Neural cell (in vitro differentiated cells): ENCODE results near the gene CTDSPL. TPM values are rescaled to one million over a fixed set of nuclear protein-coding genes. Genes with fewer than 3 reads are reported as not detected.

Experiments
- H2AFZ ChIP-seq: fragments of 200-600, 300-800 bp; sonication (generic), shearing (Covaris generic); 2 replicates; pipeline ENCODE4 v1.6.0; 2014; ENCODE audit warnings: low read depth, mild to moderate bottlenecking, antibody characterized with exemption, low read length, moderate library complexity
- H3F3A ChIP-seq: fragments of 200-600 bp; shearing (Covaris generic); 2 replicates; pipeline ENCODE4 v1.6.1; 2016; ENCODE audit warnings: mild to moderate bottlenecking, moderate library complexity, mixed read lengths, antibody characterized with exemption, low read length; ENCODE audit not compliant: insufficient read depth, poor library complexity, severe bottlenecking
- H3K27ac ChIP-seq: fragments of 200-600, 300-800 bp; sonication (generic), shearing (Covaris generic); 2 replicates; pipeline ENCODE4 v1.5.1; 2014; ENCODE audit warnings: mild to moderate bottlenecking, low read length, moderate library complexity
- H3K27me3 ChIP-seq: fragments of 300-800, 200-600 bp; sonication (generic), shearing (Covaris generic); 2 replicates; pipeline ENCODE4 v1.6.0; 2014; ENCODE audit warnings: mild to moderate bottlenecking, low read depth, low read length, moderate library complexity; ENCODE audit not compliant: insufficient read depth
- H3K36me3 ChIP-seq: fragments of 300-800, 200-600 bp; sonication (generic), shearing (Covaris generic); 2 replicates; pipeline ENCODE4 v1.5.1; 2014; ENCODE audit warnings: mild to moderate bottlenecking, antibody characterized with exemption, low read length, moderate library complexity; ENCODE audit not compliant: insufficient read depth
- H3K4me2 ChIP-seq: fragments of 300-800, 200-600 bp; sonication (generic), shearing (Covaris generic); 2 replicates; pipeline ENCODE4 v1.6.0; 2014; ENCODE audit warnings: mild to moderate bottlenecking, low read length
- H3K4me3 ChIP-seq: fragments of 300-800, 200-600 bp; sonication (generic), shearing (Covaris generic); 2 replicates; pipeline ENCODE4 v1.5.1; 2014; ENCODE audit warnings: mild to moderate bottlenecking, low read length, moderate library complexity
- H3K79me2 ChIP-seq: fragments of 200-600 bp; shearing (Covaris generic); replicated peaks from 2 replicates; pipeline ENCODE4 v1.6.0; 2014; ENCODE audit warnings: mild to moderate bottlenecking, low read length, moderate library complexity; ENCODE audit not compliant: insufficient read depth
- H3K9ac ChIP-seq: fragments of 300-800, 200-600 bp; sonication (generic), shearing (Covaris generic); 2 replicates; pipeline ENCODE4 v1.6.1; 2016; ENCODE audit warnings: mild to moderate bottlenecking, low read length, mixed read lengths
- H3K9me2 ChIP-seq: fragments of 200-600 bp; shearing (Covaris generic); 2 replicates; pipeline ENCODE4 v1.6.1; 2016; ENCODE audit warnings: mild to moderate bottlenecking, low read length, mixed read lengths; ENCODE audit not compliant: insufficient read depth
- H3K9me3 ChIP-seq: fragments of 200-600, 300-800 bp; sonication (generic), shearing (Covaris generic); 2 replicates; pipeline ENCODE4 v1.6.1; 2016; ENCODE audit warnings: mild to moderate bottlenecking, mixed run types, low read length, moderate library complexity, mixed read lengths
- H4K20me1 ChIP-seq: fragments of 200-600 bp; shearing (Covaris generic); 2 replicates; pipeline ENCODE4 v1.6.1; 2016; ENCODE audit warnings: mild to moderate bottlenecking, mixed run types; ENCODE audit not compliant: insufficient read depth
- CTCF ChIP-seq: fragments of 450-650 bp; IDR thresholded peaks from 2 replicates; pipeline ENCODE4 v1.5.1; 2014; ENCODE audit warnings: antibody characterized with exemption, mild to moderate bottlenecking, moderate library complexity; ENCODE audit not compliant: poor library complexity, severe bottlenecking
- EP300 ChIP-seq: fragments of 450-650 bp; conservative IDR thresholded peaks from 2 replicates; pipeline ENCODE4 v1.6.1; 2014; ENCODE audit warnings: antibody characterized with exemption, mild to moderate bottlenecking, moderate library complexity; ENCODE audit not compliant: poor library complexity, severe bottlenecking
- EZH2 ChIP-seq: fragments of 200-600, 300-800 bp; shearing (Covaris generic), sonication (generic); IDR thresholded peaks from 2 replicates; pipeline ENCODE4 v1.6.1; 2014; ENCODE audit warnings: antibody characterized with exemption, low read length, borderline replicate concordance, mild to moderate bottlenecking; ENCODE audit not compliant: insufficient read depth, poor library complexity, severe bottlenecking
- MXI1 ChIP-seq: fragments of 450-650 bp; conservative IDR thresholded peaks from 2 replicates; pipeline ENCODE4 v1.6.1; 2014; ENCODE audit warnings: antibody characterized with exemption, mild to moderate bottlenecking; ENCODE audit not compliant: poor library complexity, severe bottlenecking
- POLR2AphosphoS5 ChIP-seq: IDR thresholded peaks from 2 replicates; pipeline ENCODE4 v1.6.1; 2012
- RAD21 ChIP-seq: fragments of 450-650 bp; conservative IDR thresholded peaks from 2 replicates; pipeline ENCODE4 v1.6.1; 2014; ENCODE audit warnings: antibody characterized with exemption, mild to moderate bottlenecking, moderate library complexity
- REST ChIP-seq: IDR thresholded peaks from 2 replicates; pipeline ENCODE4 v1.6.1; 2012; ENCODE audit warnings: borderline replicate concordance
- SMC3 ChIP-seq: fragments of 450-650 bp; conservative IDR thresholded peaks from 2 replicates; pipeline ENCODE4 v1.6.1; 2014; ENCODE audit warnings: antibody characterized with exemption, mild to moderate bottlenecking, moderate library complexity; ENCODE audit not compliant: poor library complexity
- TAF1 ChIP-seq: IDR thresholded peaks from 2 replicates; pipeline ENCODE4 v1.6.1; 2012; ENCODE audit warnings: low read depth
- polyA plus RNA-seq: library from polyadenylated mRNA; depleted of rRNA; stranded (reverse); fragments of >200 nt; gene quantifications from 2 replicates; pipeline ENCODE4 v1.2.3, GENCODE V29; 2014

Gene CTDSPL
- polyA plus RNA-seq, 1 donor from 2014 or later = 17.0 TPM

GRCh38 chr3:37957539-37957936, 95.9 kb downstream of the CTDSPL start:
- H3K9me2 ChIP-seq = no peaks in the 10 kb centered on the region
- H3K9me3 ChIP-seq = no peaks in the 10 kb centered on the region
- H3K9ac ChIP-seq = no peak overlapping the region
- H3K79me2 ChIP-seq = no peaks in the 10 kb centered on the region
- H3K4me2 ChIP-seq = no peak overlapping the region
- H3K4me3 ChIP-seq = no peak overlapping the region
- no peak overlapping the region for H2AFZ ChIP-seq
- no peaks in the 10 kb centered on the region for H3K36me3 ChIP-seq
- TF ChIP-seq EP300 (no peak), MXI1 (no peak), POLR2AphosphoS5 (no peak), CTCF (no peak), RAD21 (no peak), REST (no peak), SMC3 (no peak), EZH2 (no peak), TAF1 (no peak)
- H3F3A ChIP-seq = no peaks in the 10 kb centered on the region
- H4K20me1 ChIP-seq = no peaks in the 10 kb centered on the region
- no peak overlapping the region for H3K27ac ChIP-seq
- no peaks in the 10 kb centered on the region for H3K27me3 ChIP-seq

DNA sequence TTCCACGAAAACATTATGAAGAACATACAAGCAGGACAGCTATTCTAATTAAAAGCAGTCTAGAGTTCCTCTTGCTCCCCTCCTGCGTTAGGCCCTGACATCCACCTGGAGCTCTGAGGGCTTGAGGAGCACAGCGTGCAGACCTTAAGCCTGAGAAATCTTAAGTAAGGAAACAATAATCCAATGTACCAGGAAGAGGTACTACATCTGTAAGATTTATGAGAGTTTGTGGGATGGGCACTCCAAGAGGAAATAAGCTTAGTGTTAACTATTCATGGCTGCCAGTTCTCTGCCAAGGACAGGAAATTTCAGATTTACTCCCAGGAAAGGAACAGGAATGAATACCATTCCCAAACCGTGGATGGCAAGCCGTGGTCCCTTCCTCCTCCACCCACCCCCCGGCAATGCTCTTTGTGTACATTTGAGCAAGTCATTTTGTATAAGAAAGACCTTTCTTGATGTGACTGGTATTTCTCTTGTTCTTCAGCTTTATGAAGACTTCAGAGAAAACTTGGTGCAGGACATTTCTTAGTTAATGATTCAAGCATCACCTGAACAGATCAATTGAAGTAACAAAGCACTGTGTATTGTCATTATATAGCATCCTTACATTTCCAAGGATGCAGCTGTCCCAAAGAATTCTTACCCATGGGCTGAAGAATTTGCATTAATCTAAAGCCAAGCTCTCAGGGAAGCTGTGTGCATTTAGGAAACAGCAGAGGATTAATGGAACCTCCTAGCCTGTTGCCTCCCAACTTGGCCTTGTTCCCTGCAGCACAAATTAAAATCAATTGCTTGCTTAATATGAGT, 100.1 kb downstream of the CTDSPL start:
- no peak overlapping the region for H3K4me2 ChIP-seq

More for the DNA sequence above, 100.1 kb downstream of the CTDSPL start:
- Histone ChIP-seq H3K9me2 (no peaks in the 10 kb centered on the region), H3K79me2 (no peaks in the 10 kb centered on the region), H3K27me3 (no peaks in the 10 kb centered on the region), H3K36me3 (no peaks in the 10 kb centered on the region), H3K9ac (no peak overlapping the region), H3F3A (no peaks in the 10 kb centered on the region), H3K4me3 (no peak overlapping the region), H4K20me1 (no peaks in the 10 kb centered on the region), H3K27ac (no peak overlapping the region), H3K9me3 (no peaks in the 10 kb centered on the region), H2AFZ (no peak overlapping the region)
- TF ChIP-seq SMC3 = no peak
- TF ChIP-seq EZH2 = no peak
- TF ChIP-seq EP300 = no peak
- TF ChIP-seq RAD21 = no peak
